ENCODE measurements around the gene OTOA.

GRCh38 chr16:21656795-21657768, 6.7 kb upstream of the OTOA start:
- TF ChIP-seq CTCF (IDR thresholded peaks at IDR 0.05; ENCODE audit: low read length) (peak; percentile 96), EZH2 (IDR thresholded peaks at IDR 0.05; ENCODE audit: borderline replicate concordance, low read length) (no peak)

All from OCI-LY1 (cell line).